Inflammatory macrophage treated with lipopolysaccharide for 1 hour (primary cell): ENCODE measurements around the gene SPAG9.

ENCODE experiments used
- DNase-seq, 2 donors: peaks; one replicate each; pipeline ENCODE4 v3.0.0-alpha.2; 2020 to 2022

SPAG9 gene, protein sequence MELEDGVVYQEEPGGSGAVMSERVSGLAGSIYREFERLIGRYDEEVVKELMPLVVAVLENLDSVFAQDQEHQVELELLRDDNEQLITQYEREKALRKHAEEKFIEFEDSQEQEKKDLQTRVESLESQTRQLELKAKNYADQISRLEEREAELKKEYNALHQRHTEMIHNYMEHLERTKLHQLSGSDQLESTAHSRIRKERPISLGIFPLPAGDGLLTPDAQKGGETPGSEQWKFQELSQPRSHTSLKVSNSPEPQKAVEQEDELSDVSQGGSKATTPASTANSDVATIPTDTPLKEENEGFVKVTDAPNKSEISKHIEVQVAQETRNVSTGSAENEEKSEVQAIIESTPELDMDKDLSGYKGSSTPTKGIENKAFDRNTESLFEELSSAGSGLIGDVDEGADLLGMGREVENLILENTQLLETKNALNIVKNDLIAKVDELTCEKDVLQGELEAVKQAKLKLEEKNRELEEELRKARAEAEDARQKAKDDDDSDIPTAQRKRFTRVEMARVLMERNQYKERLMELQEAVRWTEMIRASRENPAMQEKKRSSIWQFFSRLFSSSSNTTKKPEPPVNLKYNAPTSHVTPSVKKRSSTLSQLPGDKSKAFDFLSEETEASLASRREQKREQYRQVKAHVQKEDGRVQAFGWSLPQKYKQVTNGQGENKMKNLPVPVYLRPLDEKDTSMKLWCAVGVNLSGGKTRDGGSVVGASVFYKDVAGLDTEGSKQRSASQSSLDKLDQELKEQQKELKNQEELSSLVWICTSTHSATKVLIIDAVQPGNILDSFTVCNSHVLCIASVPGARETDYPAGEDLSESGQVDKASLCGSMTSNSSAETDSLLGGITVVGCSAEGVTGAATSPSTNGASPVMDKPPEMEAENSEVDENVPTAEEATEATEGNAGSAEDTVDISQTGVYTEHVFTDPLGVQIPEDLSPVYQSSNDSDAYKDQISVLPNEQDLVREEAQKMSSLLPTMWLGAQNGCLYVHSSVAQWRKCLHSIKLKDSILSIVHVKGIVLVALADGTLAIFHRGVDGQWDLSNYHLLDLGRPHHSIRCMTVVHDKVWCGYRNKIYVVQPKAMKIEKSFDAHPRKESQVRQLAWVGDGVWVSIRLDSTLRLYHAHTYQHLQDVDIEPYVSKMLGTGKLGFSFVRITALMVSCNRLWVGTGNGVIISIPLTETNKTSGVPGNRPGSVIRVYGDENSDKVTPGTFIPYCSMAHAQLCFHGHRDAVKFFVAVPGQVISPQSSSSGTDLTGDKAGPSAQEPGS (N-terminal part only)

GRCh38 chr17:51120739-51121619, at the start of gene SPAG9:
TSS of gene SPAG9 (minus strand) at chr17:51120868. CDS start at chr17:51120656, 212 bp downstream.
- DNase-seq: peak; percentile 97

DNA sequence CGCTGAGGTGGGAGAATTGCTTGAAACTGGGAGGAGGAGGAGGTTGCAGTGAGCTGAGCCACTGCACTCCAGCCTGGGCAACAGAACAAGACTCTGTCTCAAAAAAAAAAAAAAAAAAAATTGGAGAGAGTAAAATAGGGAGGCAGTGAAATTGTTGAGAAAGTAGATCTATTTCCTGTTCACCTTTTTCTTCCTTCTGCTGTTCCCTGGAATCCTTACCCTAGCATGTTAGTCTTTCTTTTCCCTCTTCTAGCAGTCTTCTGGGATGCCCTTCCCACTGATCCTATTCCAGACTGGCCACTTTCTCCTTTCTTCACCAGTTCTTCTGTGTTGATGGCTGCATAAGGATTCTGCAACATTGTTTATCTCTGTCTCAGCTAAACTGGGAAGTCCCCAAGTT, 48.7 kb upstream of the SPAG9 start:
- DNase-seq: no peak

GRCh38 chr17:51166987-51167931, 46.6 kb upstream of the SPAG9 start:
- peak; percentile 26 to 42 for DNase-seq

DNA sequence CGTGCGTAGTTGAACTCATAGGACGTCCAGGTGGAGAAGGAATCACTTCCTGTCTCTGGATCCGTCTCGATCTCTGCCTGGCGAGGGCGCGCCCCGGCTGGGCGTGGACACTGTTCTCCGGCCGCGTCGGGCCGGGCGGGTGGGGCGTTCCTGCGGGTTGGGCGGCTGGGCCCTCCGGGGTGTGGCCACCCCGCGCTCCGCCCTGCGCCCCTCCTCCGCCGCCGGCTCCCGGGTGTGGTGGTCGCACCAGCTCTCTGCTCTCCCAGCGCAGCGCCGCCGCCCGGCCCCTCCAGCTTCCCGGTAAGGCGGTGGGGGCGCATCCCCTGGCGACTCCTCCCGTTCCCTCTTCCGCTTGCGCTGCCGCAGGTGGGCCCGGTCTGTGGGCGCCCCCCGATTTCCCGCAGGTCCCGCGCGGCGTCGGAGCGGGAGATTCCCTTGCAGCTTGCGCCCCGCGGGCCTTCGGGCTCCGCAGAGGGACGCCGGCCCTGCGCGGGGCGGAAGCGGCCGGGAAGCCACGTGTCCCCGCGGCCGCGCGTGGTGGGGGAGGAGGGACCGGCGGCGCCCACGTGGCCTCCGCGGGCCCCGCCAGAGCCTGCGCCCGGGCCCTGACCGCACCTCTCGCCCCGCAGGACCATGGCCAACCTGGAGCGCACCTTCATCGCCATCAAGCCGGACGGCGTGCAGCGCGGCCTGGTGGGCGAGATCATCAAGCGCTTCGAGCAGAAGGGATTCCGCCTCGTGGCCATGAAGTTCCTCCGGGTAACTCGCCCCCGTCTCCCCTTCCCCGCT, 45.7 kb upstream of the SPAG9 start, which contains the start of gene NME2:
TSS of gene NME2 (plus strand) at position 214 of the 789 bp plus-strand sequence. CDS start at position 634, 420 bp downstream.
- peak; percentile 80 to 81 for DNase-seq

GRCh38 chr17:51165680-51166197, 45.1 kb upstream of the SPAG9 start:
- no peak for DNase-seq

DNA sequence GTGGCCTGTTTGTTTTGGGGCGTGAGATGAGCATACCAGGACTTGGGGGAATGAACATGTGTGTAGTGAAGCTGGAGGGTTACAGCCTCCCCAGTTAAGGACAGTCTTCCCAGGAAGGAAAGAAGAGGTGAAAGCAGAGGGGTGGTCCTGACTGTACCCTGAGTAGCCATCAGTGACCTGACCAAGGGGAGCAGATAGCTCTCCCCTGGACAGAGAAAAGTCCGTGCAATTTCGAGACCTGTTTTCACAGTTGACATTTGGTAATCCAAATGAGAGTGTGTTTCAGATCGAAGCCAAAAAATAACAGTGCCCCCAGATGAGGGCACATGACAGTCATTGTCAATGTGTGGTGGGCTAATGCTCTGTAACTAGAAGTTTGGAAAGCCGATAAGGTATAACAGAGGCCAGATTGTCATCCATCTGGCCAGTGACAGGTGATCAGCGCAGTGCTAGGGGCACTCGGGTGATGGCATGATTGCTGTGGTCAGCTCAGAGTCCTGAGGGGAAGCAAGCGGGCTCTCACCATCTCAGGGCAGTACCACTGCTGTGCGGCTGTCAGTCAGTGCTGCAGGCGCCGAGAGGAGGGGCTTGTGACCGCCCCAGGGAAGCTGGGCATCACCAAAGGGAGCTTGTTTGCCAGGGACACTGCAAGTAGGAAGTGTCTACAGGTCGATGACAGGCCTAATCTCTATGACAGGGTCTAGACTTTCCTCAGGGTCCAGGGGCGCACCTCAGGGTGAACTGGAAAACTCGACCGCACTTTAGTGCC, 44.4 kb upstream of the SPAG9 start:
- no peak for DNase-seq

DNA sequence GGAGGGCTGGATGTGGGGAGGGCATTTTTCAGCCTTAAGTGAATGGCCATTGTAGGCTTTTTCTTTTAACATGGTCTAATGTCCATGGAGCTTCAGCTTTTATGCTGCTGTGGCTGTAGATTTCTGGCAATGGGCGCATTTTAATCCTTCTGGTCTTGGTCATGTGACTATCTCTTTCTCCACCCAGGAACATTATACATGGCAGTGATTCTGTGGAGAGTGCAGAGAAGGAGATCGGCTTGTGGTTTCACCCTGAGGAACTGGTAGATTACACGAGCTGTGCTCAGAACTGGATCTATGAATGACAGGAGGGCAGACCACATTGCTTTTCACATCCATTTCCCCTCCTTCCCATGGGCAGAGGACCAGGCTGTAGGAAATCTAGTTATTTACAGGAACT, 40.9 kb upstream of the SPAG9 start:
- no peak for DNase-seq

DNA sequence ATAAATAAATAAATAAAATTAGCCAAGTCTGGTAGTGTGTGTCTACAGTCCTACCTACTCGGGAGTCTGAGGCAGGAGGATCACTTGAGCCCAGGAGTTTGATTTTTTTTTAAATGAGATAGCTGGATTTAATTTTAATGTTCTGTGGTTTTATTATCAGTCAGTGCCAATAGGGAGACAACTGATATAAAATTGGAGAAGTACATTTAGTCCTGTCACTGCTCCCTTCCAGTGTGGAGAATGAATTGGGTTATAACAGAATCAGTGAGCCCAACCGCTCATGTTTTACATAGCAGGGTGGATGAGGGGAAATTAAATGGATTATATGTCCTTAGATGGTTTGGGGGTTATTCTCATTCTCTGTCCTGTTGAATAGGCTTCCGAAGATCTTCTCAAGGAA, 38.9 kb upstream of the SPAG9 start:
- no peak for DNase-seq

DNA sequence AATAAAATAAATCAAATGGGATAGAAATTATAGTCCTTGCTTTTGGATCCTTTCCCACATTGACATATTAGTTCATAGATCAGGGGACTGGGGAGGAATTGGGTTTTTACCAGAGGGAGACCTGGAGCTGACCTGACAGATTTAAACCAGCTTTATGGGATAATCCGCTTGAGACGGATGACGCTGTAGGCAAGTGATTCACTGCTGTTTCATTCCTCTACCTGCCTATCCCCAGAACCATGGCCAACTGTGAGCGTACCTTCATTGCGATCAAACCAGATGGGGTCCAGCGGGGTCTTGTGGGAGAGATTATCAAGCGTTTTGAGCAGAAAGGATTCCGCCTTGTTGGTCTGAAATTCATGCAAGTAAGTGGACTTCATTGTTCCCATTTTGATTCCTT, 34.7 kb upstream of the SPAG9 start:
- DNase-seq: no peak

DNA sequence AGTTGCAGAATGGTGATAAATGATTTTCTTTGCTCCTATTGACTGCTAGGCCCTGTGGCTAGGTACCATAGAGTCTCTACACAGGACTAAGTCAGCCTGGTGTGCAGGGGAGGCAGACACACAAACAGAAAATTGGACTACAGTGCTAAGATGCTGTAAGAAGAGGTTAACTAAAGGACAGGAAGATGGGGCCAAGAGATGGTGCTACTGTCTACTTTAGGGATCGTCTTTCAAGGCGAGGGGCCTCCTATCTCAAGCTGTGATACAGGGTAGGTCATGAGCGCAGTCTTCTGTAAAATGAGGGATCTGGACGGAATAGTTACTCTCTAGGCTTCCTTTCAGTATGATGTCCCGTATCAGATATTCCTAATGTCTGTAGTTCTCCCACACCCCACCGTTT, 33.5 kb upstream of the SPAG9 start:
- no peak for DNase-seq

GRCh38 chr17:51153210-51154072, 32.8 kb upstream of the SPAG9 start, which contains the start of gene NME1:
TSS of gene NME1 (plus strand) at chr17:51153559. CDS start at chr17:51155655, 2,096 bp downstream.
- DNase-seq: peak; percentile 100

DNA sequence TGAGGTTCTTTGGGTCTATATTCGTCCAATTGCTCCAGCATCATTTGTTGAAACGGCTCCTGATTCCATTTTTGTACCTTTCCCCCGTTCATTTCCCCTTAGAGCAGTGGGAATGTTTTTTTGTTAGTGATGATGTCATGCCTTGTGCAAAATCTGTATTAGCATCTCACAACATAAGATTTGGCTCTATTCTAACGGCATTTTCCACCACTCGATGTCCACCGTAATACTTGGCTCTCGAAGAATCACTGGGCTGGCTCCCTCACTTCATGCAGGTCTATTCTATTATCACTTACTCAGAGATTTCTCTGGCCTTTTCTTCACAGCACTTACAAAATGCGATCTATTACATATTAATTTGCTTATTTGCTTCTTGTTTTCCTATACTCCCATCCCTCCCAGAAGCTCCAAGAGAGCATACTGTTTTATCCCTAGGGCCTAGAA, 32.1 kb upstream of the SPAG9 start:
- DNase-seq: peak; percentile 37 to 46

GRCh38 chr17:51150932-51151331, 30.3 kb upstream of the SPAG9 start:
- no peak for DNase-seq

DNA sequence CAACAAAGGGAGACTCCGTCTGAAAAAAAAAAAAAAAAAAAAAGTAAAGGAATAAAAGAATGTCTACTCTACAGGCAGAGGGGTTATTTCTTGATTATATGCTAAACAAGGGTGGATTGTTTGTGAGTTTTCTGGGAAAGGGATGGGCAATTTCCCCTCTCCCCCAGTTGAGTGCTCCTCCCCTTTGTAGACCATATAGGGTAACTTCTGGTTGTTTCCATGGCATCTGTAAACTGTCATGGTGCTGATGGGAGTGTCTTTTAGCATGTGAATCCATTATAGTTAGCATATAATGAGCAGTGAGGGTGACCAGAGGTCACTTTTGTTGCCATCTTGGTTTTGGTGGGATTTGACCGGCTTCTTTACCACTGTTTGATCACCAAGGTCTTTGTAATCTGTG, 28.5 kb upstream of the SPAG9 start:
- no peak for DNase-seq

GRCh38 chr17:51147650-51148049, 27.0 kb upstream of the SPAG9 start:
- DNase-seq: peak; percentile 70 to 84

DNA sequence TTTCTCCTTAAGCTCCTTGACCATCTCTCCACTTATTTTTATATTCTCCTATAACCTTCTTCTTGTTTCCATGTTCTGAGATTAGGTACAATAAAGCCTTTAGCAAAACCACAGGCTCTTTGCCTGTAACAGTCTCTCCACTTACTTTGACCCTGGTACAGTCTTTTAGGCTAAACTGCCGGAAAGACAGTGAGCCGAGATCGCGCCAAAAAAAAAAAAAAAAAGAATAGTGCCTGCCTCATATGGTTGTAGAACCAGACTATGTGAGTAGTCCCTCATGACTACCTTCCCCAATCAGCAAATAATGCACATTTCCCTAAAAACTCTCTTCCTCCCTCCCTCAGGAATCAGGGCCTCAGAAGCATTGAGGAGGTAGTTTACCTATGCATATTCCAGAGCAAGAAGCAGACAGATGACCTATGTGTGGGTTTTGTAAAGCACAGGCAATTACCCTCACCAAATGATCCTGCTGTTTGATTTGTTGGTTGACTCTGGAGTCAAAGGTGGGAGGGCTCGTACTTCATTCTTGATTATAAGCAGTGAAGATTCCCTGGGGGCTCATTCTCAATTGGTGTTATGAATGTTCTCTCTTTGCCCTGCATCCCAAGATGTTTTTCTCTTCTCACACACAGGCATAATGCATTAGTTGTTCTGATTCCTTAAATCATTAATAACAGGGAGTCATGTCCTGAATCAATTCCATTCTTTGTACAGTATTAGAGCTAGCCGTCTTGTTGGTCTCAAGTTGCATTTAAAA, 23.8 kb upstream of the SPAG9 start:
- no peak for DNase-seq

- no peak for DNase-seq
Observed at GRCh38 chr17:51142597-51142996, 21.9 kb upstream of the SPAG9 start.
